Measurements from ENCODE around the gene CCND2. TPM values are rescaled to one million over a fixed set of nuclear protein-coding genes. Genes with fewer than 3 reads are reported as not detected.
A peak's percentile ranks its signal among the peaks of the same experiment; 100 is the strongest.

Gene CCND2
- total and polyA plus RNA-seq, 2 experiments from 2014 or later, result 157 to 250 TPM

- H3K36me3 ChIP-seq (replicated peaks; ENCODE audit: insufficient read depth, low read depth), result no peaks in the 10 kb centered on the region
- H3K4me1 ChIP-seq (ENCODE audit: insufficient read depth), result peaks cover 10% of the 10 kb centered on the region
- WGBS (ENCODE audit: low lambda C conversion rate, missing lambda C conversion rate), result 92% methylated on average over 2 of the region's 2 CpGs
- H3K27ac ChIP-seq, result no peak overlapping the region
- no peak for DNase-seq (ENCODE audit: low spot score)
- no peak overlapping the region for H2AFZ ChIP-seq
- no peak overlapping the region for H3K4me2 ChIP-seq
- no peaks in the 10 kb centered on the region for H3K79me2 ChIP-seq
- no peaks in the 10 kb centered on the region for H4K20me1 ChIP-seq (ENCODE audit: insufficient read depth, poor library complexity, severe bottlenecking)
- no peaks in the 10 kb centered on the region for H3K9me3 ChIP-seq (ENCODE audit: low read depth)
- no peaks in the 10 kb centered on the region for H3K9me2 ChIP-seq (replicated peaks; ENCODE audit: insufficient read depth)
- TF ChIP-seq EZH2 (IDR thresholded peaks at IDR 0.05; ENCODE audit: borderline replicate concordance) (no peak), EZH2phosphoT487 (IDR thresholded peaks at IDR 0.05; ENCODE audit: low read depth, severe bottlenecking, unreplicated experiment) (no peak)
- TF ChIP-seq, protein P1, sequence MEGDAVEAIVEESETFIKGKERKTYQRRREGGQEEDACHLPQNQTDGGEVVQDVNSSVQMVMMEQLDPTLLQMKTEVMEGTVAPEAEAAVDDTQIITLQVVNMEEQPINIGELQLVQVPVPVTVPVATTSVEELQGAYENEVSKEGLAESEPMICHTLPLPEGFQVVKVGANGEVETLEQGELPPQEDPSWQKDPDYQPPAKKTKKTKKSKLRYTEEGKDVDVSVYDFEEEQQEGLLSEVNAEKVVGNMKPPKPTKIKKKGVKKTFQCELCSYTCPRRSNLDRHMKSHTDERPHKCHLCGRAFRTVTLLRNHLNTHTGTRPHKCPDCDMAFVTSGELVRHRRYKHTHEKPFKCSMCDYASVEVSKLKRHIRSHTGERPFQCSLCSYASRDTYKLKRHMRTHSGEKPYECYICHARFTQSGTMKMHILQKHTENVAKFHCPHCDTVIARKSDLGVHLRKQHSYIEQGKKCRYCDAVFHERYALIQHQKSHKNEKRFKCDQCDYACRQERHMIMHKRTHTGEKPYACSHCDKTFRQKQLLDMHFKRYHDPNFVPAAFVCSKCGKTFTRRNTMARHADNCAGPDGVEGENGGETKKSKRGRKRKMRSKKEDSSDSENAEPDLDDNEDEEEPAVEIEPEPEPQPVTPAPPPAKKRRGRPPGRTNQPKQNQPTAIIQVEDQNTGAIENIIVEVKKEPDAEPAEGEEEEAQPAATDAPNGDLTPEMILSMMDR (IDR thresholded peaks at IDR 0.05; ENCODE audit: poor library complexity), result no peak
- H3K4me3 ChIP-seq, result no peak overlapping the region
- no peaks in the 10 kb centered on the region for H3K27me3 ChIP-seq
Measured at GRCh38 chr12:4312251-4312650, 38.7 kb downstream of the CCND2 start.

- peak; percentile 65 for DNase-seq (ENCODE audit: low spot score)
- H2AFZ ChIP-seq, result peak overlapping the region; percentile 71
- H3K27me3 ChIP-seq, result no peaks in the 10 kb centered on the region
- H3K4me2 ChIP-seq, result peak overlapping the region; percentile 82
- under 1% methylated on average over 13 of the region's 13 CpGs for WGBS (ENCODE audit: low lambda C conversion rate, missing lambda C conversion rate)
- H3K27ac ChIP-seq, result peak overlapping the region; percentile 95
- no peaks in the 10 kb centered on the region for H4K20me1 ChIP-seq (ENCODE audit: insufficient read depth, poor library complexity, severe bottlenecking)
- no peaks in the 10 kb centered on the region for H3K9me3 ChIP-seq (ENCODE audit: low read depth)
- no peaks in the 10 kb centered on the region for H3K36me3 ChIP-seq (replicated peaks; ENCODE audit: insufficient read depth, low read depth)
- H3K9me2 ChIP-seq (replicated peaks; ENCODE audit: insufficient read depth), result no peaks in the 10 kb centered on the region
- H3K4me1 ChIP-seq (ENCODE audit: insufficient read depth), result peaks cover 4% of the 10 kb centered on the region
- TF ChIP-seq EZH2phosphoT487 (IDR thresholded peaks at IDR 0.05; ENCODE audit: low read depth, severe bottlenecking, unreplicated experiment), result no peak
- no peak for TF ChIP-seq EZH2 (IDR thresholded peaks at IDR 0.05; ENCODE audit: borderline replicate concordance)
- TF ChIP-seq, protein P1 (IDR thresholded peaks at IDR 0.05; ENCODE audit: poor library complexity), result no peak
- peaks cover 23% of the 10 kb centered on the region for H3K79me2 ChIP-seq
- H3K4me3 ChIP-seq, result peak overlapping the region; percentile 34
Measured at GRCh38 chr12:4320497-4320852, 46.9 kb downstream of the CCND2 start.

DNA sequence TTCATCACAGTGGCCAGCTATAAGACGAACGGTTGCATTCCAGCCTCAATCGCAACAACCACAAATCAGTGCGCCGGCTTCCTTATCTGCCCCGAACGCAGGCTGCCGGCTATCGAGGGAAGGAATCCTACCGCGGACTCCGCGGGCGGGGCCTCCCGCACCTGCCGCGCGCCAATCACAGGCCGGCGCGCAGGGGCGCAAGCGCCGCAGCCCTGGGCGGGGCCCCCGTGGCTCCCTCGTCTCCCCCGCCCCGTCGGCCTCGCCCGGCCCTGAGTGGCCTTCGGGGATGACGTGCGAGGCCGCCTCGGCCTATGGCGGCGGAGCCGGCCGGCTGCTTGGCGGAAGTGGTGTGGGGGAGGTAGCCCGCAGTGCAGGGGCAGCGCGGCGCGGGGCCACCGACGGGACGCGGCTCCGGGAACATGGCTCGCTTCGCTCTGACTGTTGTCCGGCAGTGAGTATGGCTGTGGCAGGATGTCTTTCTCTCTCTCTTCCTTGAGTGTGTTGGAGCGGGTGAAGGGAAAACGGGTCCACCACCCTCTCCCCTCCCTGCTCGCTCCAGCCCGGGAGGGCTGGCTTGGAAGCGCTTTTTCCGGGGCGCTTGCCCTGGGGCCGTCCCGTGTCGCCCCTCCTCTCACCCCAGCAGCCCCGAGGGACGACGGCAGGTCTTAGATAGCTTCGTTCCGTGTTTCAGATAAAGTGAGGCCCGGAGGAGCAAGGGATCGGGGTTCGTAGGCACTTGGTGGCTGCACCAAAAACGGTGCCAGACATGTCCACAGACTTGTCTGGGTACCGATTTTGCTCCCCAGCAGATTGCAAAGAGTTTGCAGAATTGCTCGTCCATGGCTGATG, 47.5 kb downstream of the CCND2 start, which contains the start of gene TIGAR:
Gene TIGAR, plus strand, starts transcription at position 361 of the 849 bp plus-strand sequence. Its CDS starts 59 bp downstream, at position 420.
- H3K9me2 ChIP-seq (replicated peaks; ENCODE audit: insufficient read depth), result no peaks in the 10 kb centered on the region
- H3K27me3 ChIP-seq, result no peaks in the 10 kb centered on the region
- H3K79me2 ChIP-seq, result peaks cover 24% of the 10 kb centered on the region
- 2% methylated on average over 71 of the region's 76 CpGs for WGBS (ENCODE audit: low lambda C conversion rate, missing lambda C conversion rate)
- peak within 1 kb of the TSS; percentile 95 for H3K27ac ChIP-seq
- H3K4me1 ChIP-seq (ENCODE audit: insufficient read depth), result peaks cover 4% of the 10 kb centered on the region
- H3K9me3 ChIP-seq (ENCODE audit: low read depth), result no peaks in the 10 kb centered on the region
- peak within 1 kb of the TSS; percentile 85 for H2AFZ ChIP-seq
- H3K36me3 ChIP-seq (replicated peaks; ENCODE audit: insufficient read depth, low read depth), result no peaks in the 10 kb centered on the region
- peak within 1 kb of the TSS; percentile 95 for H3K4me2 ChIP-seq
- TF ChIP-seq, protein P1 (IDR thresholded peaks at IDR 0.05; ENCODE audit: poor library complexity), result no peak
- TF ChIP-seq EZH2phosphoT487 (IDR thresholded peaks at IDR 0.05; ENCODE audit: low read depth, severe bottlenecking, unreplicated experiment) (no peak), EZH2 (IDR thresholded peaks at IDR 0.05; ENCODE audit: borderline replicate concordance) (no peak)
- DNase-seq (ENCODE audit: low spot score), result peak; percentile 98
- H4K20me1 ChIP-seq (ENCODE audit: insufficient read depth, poor library complexity, severe bottlenecking), result no peaks in the 10 kb centered on the region
- H3K4me3 ChIP-seq, result peak within 1 kb of the TSS; percentile 76

Measured in hepatocyte (in vitro differentiated cells).